ENCODE results near the gene MICU1. TPM values are rescaled to one million over a fixed set of nuclear protein-coding genes. Genes with fewer than 3 reads are reported as not detected.
A peak's percentile ranks its signal among the peaks of the same experiment; 100 is the strongest.

MICU1 gene
- total RNA-seq, 1 experiment from 2014 or later, result 70.5 TPM

DNA sequence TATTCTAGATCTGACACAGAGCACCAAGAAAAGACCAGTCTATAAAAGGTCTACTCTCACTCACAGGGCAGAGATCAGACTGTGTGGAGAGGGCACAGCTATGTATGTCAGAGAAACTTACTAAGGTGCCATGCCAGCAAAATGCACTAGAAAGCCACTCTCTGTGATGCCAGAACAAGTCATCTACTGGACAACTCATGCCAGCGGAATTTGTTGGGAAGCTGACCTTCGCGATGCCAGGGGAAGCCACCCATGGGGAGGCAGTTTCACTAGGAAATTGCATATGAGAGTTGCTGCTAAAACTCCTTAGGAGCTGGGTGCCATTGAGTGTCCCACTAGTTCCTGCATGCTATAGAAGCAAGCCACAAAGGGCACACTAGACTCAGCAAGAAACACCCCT lies 58.5 kb downstream of the MICU1 start:
- H3K27me3 ChIP-seq (ENCODE audit: insufficient read depth, low read depth), result no peaks in the 10 kb centered on the region
- H3K27ac ChIP-seq, result no peak overlapping the region
- no peaks in the 10 kb centered on the region for H3K4me1 ChIP-seq (replicated peaks; ENCODE audit: insufficient read depth)
- no peak overlapping the region for H3K4me3 ChIP-seq
- H3K79me2 ChIP-seq (ENCODE audit: low read depth), result no peaks in the 10 kb centered on the region
- H3K4me2 ChIP-seq, result no peak overlapping the region
- H4K20me1 ChIP-seq (ENCODE audit: insufficient read depth), result no peaks in the 10 kb centered on the region
- H3F3A ChIP-seq (ENCODE audit: insufficient read depth, low read depth), result no peaks in the 10 kb centered on the region; the same call in 1 of the 2 replicates
- no peaks in the 10 kb centered on the region for H3K9me3 ChIP-seq (ENCODE audit: insufficient read depth, low read depth)
- BruUV-seq (replicated peaks), result no TSS peak
- ChIA-PET CTCF (interaction anchor here (0.6 to 1.1 kb wide), 2 partner anchors 249 to 267 kb away, joined by 3 read pairs; no protein-coding TSS in a partner anchor), POLR2A (ENCODE audit: unreplicated experiment) (interaction anchor here (0.5 to 0.6 kb wide), 3 partner anchors 39 to 115 kb away, joined by 3 to 7 read pairs (median 3); no protein-coding TSS in a partner anchor)
- H3K9me2 ChIP-seq (ENCODE audit: insufficient read depth), result no peaks in the 10 kb centered on the region
- no peak for TF ChIP-seq EZH2 (IDR thresholded peaks at IDR 0.05; ENCODE audit: low read depth)
- TF ChIP-seq, protein P1, sequence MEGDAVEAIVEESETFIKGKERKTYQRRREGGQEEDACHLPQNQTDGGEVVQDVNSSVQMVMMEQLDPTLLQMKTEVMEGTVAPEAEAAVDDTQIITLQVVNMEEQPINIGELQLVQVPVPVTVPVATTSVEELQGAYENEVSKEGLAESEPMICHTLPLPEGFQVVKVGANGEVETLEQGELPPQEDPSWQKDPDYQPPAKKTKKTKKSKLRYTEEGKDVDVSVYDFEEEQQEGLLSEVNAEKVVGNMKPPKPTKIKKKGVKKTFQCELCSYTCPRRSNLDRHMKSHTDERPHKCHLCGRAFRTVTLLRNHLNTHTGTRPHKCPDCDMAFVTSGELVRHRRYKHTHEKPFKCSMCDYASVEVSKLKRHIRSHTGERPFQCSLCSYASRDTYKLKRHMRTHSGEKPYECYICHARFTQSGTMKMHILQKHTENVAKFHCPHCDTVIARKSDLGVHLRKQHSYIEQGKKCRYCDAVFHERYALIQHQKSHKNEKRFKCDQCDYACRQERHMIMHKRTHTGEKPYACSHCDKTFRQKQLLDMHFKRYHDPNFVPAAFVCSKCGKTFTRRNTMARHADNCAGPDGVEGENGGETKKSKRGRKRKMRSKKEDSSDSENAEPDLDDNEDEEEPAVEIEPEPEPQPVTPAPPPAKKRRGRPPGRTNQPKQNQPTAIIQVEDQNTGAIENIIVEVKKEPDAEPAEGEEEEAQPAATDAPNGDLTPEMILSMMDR (conservative IDR thresholded peaks at IDR 0.05), result no peak
- DNase-seq, result peak in 1 of 2 experiments; percentile 68
- no peak overlapping the region for H2AFZ ChIP-seq
- H3K36me3 ChIP-seq (ENCODE audit: low read depth), result 0 out of 2 replicates have a peak, but pooled peaks cover 3% of the 10 kb centered on the region
- intact Hi-C loops (cut with micrococcal nuclease; ENCODE audit: unreplicated experiment), result loop anchor here (5.0 kb wide), 1 partner anchor 265 kb away; no protein-coding TSS in a partner anchor

DNA sequence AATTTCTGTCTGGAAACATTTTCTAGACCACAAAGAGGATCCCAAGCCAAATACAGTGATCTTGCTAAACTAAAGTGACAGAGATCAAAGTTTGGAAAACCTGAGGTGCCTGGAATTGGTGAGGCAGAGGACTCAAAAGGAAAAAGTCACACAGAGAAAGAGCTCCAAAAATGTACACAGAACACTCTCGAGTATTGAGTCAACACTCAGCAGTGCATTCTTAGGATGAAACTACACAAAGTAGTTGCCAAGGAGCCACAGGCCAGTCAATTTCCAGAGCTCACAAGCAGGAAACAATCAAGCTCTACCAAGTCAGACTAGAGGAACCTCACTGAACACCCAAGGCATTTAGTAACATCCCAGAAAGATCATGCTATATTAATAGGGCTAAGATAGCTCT lies 61.3 kb downstream of the MICU1 start:
- no peaks in the 10 kb centered on the region for H3K9me2 ChIP-seq (ENCODE audit: insufficient read depth)
- no peak overlapping the region for H3K4me2 ChIP-seq
- BruUV-seq (replicated peaks), result no TSS peak
- DNase-seq, result no peak
- H3K79me2 ChIP-seq (ENCODE audit: low read depth), result no peaks in the 10 kb centered on the region
- H3K27me3 ChIP-seq (ENCODE audit: insufficient read depth, low read depth), result no peaks in the 10 kb centered on the region
- H3K36me3 ChIP-seq (ENCODE audit: low read depth), result 0 out of 2 replicates have a peak, but pooled peaks cover 7% of the 10 kb centered on the region
- CTCF ChIA-PET, result no interaction called here
- no peaks in the 10 kb centered on the region; the same call in 1 of the 2 replicates for H3F3A ChIP-seq (ENCODE audit: insufficient read depth, low read depth)
- H3K9me3 ChIP-seq (ENCODE audit: insufficient read depth, low read depth), result no peaks in the 10 kb centered on the region
- no peak overlapping the region for H2AFZ ChIP-seq
- no peaks in the 10 kb centered on the region for H3K4me1 ChIP-seq (replicated peaks; ENCODE audit: insufficient read depth)
- no peak overlapping the region for H3K4me3 ChIP-seq
- intact Hi-C loops (cut with micrococcal nuclease; ENCODE audit: unreplicated experiment), result no loop called here
- no peak for TF ChIP-seq EZH2 (IDR thresholded peaks at IDR 0.05; ENCODE audit: low read depth)
- TF ChIP-seq, protein P1 (conservative IDR thresholded peaks at IDR 0.05), result no peak
- POLR2A ChIA-PET (ENCODE audit: unreplicated experiment), result no interaction called here
- no peak overlapping the region for H3K27ac ChIP-seq
- no peaks in the 10 kb centered on the region for H4K20me1 ChIP-seq (ENCODE audit: insufficient read depth)

DNA sequence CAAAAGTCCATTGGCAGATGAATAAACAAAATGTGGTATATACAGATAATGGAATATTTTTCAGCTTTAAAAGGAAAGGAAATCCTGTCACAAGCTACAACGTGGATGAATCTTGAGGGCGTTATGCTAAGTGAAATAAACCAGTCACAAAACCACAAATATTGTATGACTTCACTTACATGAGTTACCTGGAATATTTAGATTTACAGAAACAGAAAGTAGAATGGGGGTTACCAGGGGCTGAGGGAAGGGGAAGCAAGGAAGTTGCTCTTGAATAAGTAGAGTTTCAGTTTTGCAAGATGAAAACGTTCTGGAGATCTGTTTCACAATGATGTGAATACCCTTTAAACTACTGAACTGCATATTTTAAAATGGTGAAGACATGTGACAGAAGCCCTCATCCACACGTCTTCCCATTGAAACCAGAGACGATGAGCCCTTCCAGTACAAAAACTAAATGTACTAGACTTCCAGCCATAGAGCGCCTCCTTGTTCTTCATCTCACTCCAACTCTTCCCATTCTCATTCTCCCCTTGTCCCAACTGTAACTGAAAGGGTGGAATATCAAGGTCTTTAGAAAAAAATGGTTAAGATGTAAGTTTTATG lies 62.4 kb downstream of the MICU1 start:
- H3K27ac ChIP-seq, result no peak overlapping the region
- H3K79me2 ChIP-seq (ENCODE audit: low read depth), result no peaks in the 10 kb centered on the region
- no peaks in the 10 kb centered on the region for H3K4me1 ChIP-seq (replicated peaks; ENCODE audit: insufficient read depth)
- ChIA-PET POLR2A (ENCODE audit: unreplicated experiment) (no interaction called here), CTCF (no interaction called here)
- H3K4me3 ChIP-seq, result no peak overlapping the region
- no peaks in the 10 kb centered on the region for H3K9me2 ChIP-seq (ENCODE audit: insufficient read depth)
- no peak for DNase-seq
- intact Hi-C loops (cut with micrococcal nuclease; ENCODE audit: unreplicated experiment), result no loop called here
- H4K20me1 ChIP-seq (ENCODE audit: insufficient read depth), result no peaks in the 10 kb centered on the region
- no peaks in the 10 kb centered on the region for H3K9me3 ChIP-seq (ENCODE audit: insufficient read depth, low read depth)
- H3K36me3 ChIP-seq (ENCODE audit: low read depth), result 0 out of 2 replicates have a peak, but pooled peaks cover 7% of the 10 kb centered on the region
- no peak for TF ChIP-seq EZH2 (IDR thresholded peaks at IDR 0.05; ENCODE audit: low read depth)
- TF ChIP-seq, protein P1 (conservative IDR thresholded peaks at IDR 0.05), result no peak
- H3F3A ChIP-seq (ENCODE audit: insufficient read depth, low read depth), result no peaks in the 10 kb centered on the region; the same call in 1 of the 2 replicates
- no TSS peak for BruUV-seq (replicated peaks)
- no peaks in the 10 kb centered on the region for H3K27me3 ChIP-seq (ENCODE audit: insufficient read depth, low read depth)
- H3K4me2 ChIP-seq, result no peak overlapping the region
- no peak overlapping the region for H2AFZ ChIP-seq

Data from PC-9 (cell line).